NCI-H2029 (cell line): Measurements from ENCODE around the gene JAM2.
A peak's percentile ranks its signal among the peaks of the same experiment; 100 is the strongest.
"Not testable (repeated sequence)": the region's sequence is repeated elsewhere in the genome, so short reads cannot be mapped to it uniquely, and the experiment has no call there.

Source experiments
- DNase-seq: peaks from one replicate; lab custom pipeline; 2025; lab: John Stamatoyannopoulos, UW

JAM2 gene

GRCh38 chr21:25638660-25639550 lies at the start of gene JAM2:
Gene JAM2 (plus strand): TSS chr21:25639258. CDS start chr21:25639822, 564 bp downstream.
- DNase-seq = no peak

- DNase-seq = no peak
These were observed 49.2 kb upstream of the JAM2 start for GRCh38 chr21:25589887-25590286.

- DNase-seq = peak; percentile 86
These were observed 31.7 kb upstream of the JAM2 start, which contains the start of gene MRPL39 for GRCh38 chr21:25607151-25608043. Gene MRPL39 (minus strand): TSS chr21:25607481. CDS start chr21:25607475, 6 bp downstream.

GRCh38 chr21:25608044-25608737 lies 30.9 kb upstream of the JAM2 start:
- peak; percentile 57 for DNase-seq

GRCh38 chr21:25614441-25614840 lies 24.6 kb upstream of the JAM2 start:
- DNase-seq = no peak

- DNase-seq = no peak
These were observed 23.2 kb upstream of the JAM2 start for GRCh38 chr21:25615880-25616279.

GRCh38 chr21:25619198-25619597 lies 19.9 kb upstream of the JAM2 start:
- DNase-seq = no peak

- no peak for DNase-seq
These were observed 14.5 kb upstream of the JAM2 start for GRCh38 chr21:25624511-25624910.

GRCh38 chr21:25625036-25625435 lies 14.0 kb upstream of the JAM2 start:
- DNase-seq = no peak

GRCh38 chr21:25625776-25626555 lies 13.1 kb upstream of the JAM2 start:
- not testable (repeated sequence) for DNase-seq

- no peak for DNase-seq
These were observed 12.3 kb upstream of the JAM2 start for GRCh38 chr21:25626757-25627156.

GRCh38 chr21:25632296-25632695 lies 6.8 kb upstream of the JAM2 start:
- DNase-seq = no peak

GRCh38 chr21:25635310-25635709 lies 3.7 kb upstream of the JAM2 start:
- DNase-seq = no peak

GRCh38 chr21:25636727-25637126 lies 2.3 kb upstream of the JAM2 start:
- no peak for DNase-seq

GRCh38 chr21:25637851-25638659 lies 1.0 kb upstream of the JAM2 start:
- no peak for DNase-seq

GRCh38 chr21:25639551-25640201 lies 618 bp downstream of the JAM2 start:
- DNase-seq = no peak

- DNase-seq = no peak
These were observed 1.3 kb downstream of the JAM2 start for GRCh38 chr21:25640202-25640942.

- DNase-seq = no peak
These were observed 1.9 kb downstream of the JAM2 start for GRCh38 chr21:25640943-25641292.

GRCh38 chr21:25643486-25643885 lies 4.4 kb downstream of the JAM2 start:
- DNase-seq = no peak
